GM21786 (cell line): ENCODE results near the gene HSPB1.
"Not testable (repeated sequence)": the region's sequence is repeated elsewhere in the genome, so short reads cannot be mapped to it uniquely, and the experiment has no call there.

Experiments used
- ATAC-seq: cut with Tn5 transposase; IDR thresholded peaks from one replicate; pipeline ENCODE4 v1.9.1; 2021; ENCODE audit not compliant: unreplicated experiment

Gene HSPB1

DNA sequence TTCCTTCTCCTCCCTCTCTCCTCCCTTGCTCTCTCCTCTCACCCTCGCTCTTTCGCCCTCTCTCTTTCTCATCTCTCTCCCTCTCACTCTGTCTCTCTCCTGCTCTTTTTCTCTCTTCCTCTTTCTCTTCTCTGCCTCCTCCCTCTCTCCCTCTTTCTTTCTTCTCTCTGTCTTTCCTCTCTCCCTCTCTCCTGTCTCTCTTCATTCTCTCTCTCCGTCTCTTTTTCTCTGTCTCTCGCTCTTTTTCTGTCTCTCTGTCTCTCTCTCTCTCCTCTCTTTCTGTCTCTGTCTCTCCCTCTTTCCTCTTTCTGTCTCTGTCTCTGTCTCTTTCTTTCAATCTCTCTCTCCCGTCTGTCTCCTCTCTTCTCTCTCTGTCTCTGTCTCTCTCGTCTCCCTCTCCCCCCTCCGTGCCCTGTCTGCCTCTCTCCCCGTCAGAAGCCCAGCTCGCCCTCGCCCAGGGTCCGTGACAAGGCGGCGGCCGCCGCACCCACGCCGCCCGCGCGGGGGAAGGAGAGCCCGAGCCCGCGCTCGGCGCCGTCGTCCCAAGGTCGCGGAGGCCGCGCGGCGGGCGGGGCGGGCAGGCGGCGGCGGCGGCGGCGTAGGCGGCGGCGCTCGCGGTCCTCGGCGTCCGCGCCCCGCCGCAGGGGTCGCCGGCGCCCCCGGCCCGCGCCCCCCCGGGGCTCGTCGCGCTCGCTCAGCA lies 21.3 kb upstream of the HSPB1 start:
- ATAC-seq: no peak

DNA sequence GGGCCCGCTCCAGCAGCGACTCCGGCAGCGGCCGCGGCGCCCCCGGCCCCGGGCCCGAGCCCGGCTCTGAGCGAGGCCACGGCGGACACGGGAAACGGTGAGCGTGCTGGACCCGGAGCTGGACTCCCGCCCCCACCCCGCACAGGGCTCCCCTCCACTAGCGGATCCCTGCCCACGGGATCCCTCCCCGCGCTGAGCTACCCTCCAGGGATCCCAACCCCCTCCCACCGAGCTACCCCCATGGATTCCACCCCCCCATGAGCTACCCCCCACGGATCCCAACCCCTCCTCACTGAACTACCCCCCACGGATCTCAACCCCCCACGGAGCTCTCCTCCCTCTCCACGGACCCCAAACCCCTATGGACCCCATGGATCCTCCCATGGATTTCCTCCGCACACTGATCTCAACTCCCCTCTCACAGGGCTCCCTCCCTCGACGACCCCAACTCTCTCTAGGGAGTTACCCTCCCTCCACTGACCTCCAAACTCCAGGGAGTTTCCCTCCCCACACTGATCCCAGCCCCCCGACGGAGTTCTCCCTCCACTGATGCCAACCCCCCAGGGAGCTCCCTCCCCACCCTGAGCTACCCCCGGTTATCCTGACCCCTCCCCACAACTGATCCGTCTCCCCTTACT lies 20.6 kb upstream of the HSPB1 start:
- ATAC-seq: no peak

DNA sequence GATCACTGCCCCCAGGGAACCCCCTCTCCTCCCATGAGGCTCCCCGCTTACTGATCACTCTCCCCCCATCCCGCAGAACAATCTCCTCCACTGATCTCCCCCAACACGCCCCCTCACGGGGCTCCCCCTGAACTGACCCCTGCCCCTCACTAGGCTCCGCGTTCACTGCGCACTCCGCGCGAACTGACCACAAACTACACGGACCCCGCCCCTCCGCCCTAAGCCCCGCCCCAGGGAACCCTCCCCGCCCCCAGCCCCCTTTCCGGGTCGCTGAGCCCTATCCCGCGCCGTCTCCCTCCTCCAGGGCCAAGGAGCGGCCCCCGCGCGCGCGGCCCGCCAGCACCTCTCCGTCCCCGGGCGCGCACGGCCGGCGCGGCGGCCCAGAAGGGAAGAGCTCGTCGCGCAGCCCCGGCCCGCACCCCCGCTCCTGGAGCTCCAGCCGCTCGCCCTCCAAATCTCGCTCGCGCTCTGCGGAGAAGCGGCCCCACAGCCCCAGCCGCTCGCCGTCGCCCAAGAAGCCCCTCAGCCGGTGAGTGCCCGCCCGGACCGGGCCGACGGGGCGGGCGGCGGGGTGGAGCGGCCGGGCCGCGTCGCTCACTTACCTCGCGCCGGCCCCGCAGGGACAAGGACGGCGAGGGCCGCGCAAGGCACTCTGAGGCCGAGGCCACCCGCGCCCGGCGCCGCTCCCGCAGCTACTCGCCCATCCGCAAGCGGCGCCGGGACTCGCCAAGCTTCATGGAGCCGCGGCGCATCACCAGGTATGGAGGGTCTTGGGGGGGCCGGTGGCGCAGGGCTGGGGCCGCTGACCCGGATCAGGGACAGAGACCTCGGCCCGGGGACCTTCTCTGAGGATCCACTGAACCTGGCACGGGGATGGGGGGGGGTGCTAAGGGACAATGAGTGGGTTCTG lies 19.9 kb upstream of the HSPB1 start:
- no peak for ATAC-seq

DNA sequence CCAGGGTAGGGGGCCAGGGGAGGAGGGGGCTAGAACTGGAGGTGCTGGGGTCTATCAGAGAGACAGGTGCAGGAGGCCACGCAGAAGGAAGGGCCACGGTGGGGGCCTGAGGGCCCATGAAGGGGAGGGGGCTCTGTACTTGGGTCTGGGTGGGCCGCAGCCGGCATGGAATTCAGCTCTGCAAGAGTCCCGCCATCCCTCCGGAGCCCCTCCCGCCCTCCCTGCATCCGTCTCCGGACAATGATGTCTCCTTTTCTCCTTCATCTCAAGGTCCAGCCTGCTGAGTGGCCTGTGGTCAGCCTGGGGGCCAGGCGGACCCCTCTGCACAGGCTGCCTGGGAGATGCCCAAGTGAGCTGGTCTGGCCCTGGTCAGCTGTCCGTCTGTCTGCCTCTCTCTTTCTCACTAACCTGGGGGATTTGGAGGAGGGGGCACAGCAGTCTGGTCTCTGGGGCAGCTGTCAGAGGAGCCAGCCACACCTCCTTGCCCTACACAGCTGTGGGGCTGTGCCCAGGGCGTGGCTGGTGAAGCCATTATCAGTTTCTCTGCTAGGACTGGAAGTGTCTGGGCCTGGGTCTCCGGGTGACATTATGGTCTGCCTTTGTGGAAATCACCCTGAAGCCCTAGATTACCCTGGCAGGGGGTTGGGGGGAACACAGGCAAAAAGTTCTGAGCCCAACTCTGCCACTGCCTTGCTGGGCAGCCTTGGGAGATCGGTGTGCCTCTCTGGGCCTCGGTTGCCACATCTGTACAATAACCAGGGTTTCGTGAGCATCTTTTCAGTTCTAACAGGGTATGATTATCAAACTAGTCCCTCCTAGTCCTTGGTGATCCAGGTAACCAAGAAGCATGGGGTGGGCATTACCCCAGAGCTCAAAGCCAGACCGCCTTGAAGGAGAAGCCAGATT lies 19.0 kb upstream of the HSPB1 start:
- ATAC-seq: no peak

- no peak for ATAC-seq
These were observed 16.7 kb upstream of the HSPB1 start for GRCh38 chr7:76285604-76286374.

- ATAC-seq: no peak
These were observed 15.6 kb upstream of the HSPB1 start for GRCh38 chr7:76286842-76287403.

DNA sequence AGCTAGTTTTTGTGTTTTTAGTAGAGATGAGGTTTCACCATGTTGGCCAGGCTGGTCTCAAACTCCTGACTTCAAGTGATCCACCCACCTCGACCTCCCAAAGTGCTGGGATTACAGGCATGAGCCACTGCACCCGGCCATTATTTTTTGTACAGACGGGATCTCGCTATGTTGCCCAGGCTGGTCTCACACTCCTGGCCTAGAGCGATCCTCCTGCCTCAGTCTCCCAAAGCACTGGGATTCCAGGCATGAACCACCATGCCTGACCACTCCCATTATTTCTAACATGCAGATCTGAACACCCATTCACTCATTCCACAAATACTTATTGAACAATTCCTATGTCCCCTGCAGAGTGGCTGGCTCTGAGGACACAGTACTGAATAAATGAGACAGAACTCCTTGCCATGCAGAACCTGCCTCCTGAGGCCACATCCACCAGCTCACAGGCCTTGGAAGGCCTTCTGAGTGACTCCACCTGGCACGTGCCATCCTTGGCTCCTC lies 11.6 kb upstream of the HSPB1 start:
- not testable (repeated sequence) for ATAC-seq

DNA sequence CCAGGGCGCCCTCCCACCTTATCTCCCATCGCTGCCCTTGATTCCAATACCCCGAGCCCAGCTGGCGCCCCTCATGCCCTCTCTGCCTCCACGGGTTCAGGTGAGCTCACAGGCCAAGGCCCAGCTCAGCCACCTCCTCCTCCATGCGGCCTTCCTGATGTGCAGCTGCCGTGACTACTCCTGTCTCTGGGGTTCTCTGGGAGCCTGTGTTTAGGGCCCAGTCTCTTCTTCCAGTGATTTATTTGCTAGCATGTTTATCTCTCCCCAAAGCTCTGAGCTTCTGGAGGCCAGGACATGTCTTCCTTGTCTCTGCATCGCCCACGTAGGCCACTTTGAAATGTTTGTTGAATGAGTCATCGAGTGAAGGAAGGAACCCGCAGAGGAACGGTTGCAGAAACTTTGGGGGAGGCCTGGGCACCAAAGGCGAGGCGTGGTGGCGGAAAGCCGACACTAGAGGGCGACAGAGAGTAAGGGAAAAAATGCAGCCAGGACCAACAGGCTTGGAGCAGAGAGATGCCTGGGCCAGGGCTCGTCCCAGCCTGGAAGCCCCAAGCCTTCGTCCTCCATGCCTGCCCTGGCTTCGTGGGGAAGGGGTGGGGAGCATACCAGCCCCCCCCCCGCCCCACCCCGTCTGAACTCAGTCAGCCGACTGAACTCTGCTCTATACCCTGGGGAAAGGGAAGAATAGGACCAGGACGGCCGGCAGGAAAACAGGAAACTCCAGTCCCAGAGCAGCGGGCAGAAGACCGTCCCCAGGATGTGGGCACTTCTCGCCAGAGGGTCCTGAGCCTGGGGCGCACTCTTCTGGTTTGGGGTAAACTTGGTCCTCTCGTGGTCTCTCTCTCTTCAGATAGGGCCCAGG lies 10.9 kb upstream of the HSPB1 start:
- peak; percentile 67 for ATAC-seq

DNA sequence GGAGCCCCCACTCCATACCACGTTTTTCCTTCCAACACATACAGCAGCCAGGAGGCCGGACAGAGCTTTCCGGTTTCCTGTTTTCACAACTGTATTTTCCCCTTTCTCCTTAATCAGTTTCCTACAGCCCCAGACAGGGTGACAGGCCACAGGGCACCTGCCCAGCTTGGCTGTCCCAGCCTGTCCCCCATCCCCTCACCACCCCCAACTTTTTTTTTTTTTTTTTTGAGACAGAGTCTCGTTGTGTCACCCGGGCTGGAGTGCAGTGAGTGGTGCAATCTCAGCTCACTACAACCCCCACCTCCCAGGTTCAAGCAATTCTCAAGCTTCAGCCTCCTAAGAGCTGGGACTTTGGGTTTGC lies 10.3 kb upstream of the HSPB1 start:
- peak; percentile 19 for ATAC-seq

- ATAC-seq: not testable (repeated sequence)
These were observed 9.6 kb upstream of the HSPB1 start for GRCh38 chr7:76292911-76293310.

DNA sequence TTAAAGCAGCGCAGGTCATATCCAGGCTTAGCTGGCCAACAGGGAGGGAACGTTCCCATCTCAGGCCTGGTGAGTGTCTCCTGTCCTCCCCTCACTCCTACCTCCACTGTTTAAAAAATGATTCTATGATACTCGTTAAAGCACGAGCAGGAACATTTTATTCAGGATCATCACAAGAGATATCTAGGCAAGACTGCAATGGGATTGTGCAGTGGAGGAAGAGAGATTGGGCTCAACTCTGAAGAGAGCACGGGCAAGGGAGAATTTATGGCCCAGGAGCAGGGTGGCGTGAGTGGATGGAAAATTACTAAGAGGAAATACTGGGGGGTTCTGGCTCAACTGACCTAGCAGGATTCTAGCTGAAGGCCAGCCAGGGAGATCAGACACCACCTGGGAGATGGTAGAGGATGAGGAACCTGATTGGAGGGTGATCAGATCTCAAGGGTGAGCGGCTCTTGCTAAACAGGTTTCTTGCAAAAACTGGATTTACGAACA lies 9.0 kb upstream of the HSPB1 start:
- no peak for ATAC-seq

- ATAC-seq: peak; percentile 56
These were observed 8.0 kb upstream of the HSPB1 start for GRCh38 chr7:76294344-76295024.

- ATAC-seq: no peak
These were observed 5.4 kb upstream of the HSPB1 start for GRCh38 chr7:76296743-76297740.

GRCh38 chr7:76300166-76300731 lies 2.2 kb upstream of the HSPB1 start:
- ATAC-seq: no peak

- no peak for ATAC-seq
These were observed 1.5 kb upstream of the HSPB1 start for GRCh38 chr7:76301000-76301399.
